H1 (cell line): ENCODE data around the gene NRXN2. TPM values are rescaled to one million over a fixed set of nuclear protein-coding genes. Genes with fewer than 3 reads are reported as not detected.

Source experiments
- CTCF ChIA-PET: fragments of 300-600 bp; sonication (Branson Sonifier 250); formaldehyde crosslinking; loops from one replicate; lab custom pipeline; 2021; ENCODE audit not compliant: partially characterized antibody; lab: Charles Lee
- POLR2A ChIA-PET: fragments of 300-600 bp; sonication (Branson Sonifier 250); formaldehyde crosslinking; loops from one replicate; lab custom pipeline; 2021; ENCODE audit warnings: inconsistent platforms; ENCODE audit not compliant: partially characterized antibody; lab: Charles Lee
- DNase-seq, 2 experiments: peaks; one replicate each; pipeline versions ENCODE4 v3.0.0 to v3.0.0-alpha.2; 2010 to 2022; ENCODE audit warnings: low spot score in 2 of 2, low read depth in 1 of 2, mixed read lengths in 1 of 2
- FAIRE-seq: peaks from 2 replicates; lab custom pipeline; 2011; peaks lifted over from hg19 to GRCh38; lab: Jason Lieb, UNC
- H2AFZ ChIP-seq: 2 replicates; pipeline ENCODE4 v1.8.1; 2012; ENCODE audit warnings: low read length, inconsistent platforms
- H2AK5ac ChIP-seq: 2 replicates; pipeline ENCODE4 v1.6.1; 2013; ENCODE audit warnings: low read depth, low read length
- H2BK120ac ChIP-seq: replicated peaks from 2 replicates; pipeline ENCODE3; 2013; ENCODE audit warnings: low read depth, low read length, inconsistent platforms
- H2BK12ac ChIP-seq: 2 replicates; pipeline ENCODE4 v1.6.1; 2013; ENCODE audit warnings: low read depth, low read length
- H2BK15ac ChIP-seq: 2 replicates; pipeline ENCODE4 v1.6.1; 2013; ENCODE audit warnings: low read length
- H2BK20ac ChIP-seq: 2 replicates; pipeline ENCODE4 v1.6.1; 2013; ENCODE audit warnings: low read length
- H2BK5ac ChIP-seq: 2 replicates; pipeline ENCODE4 v1.6.1; 2013; ENCODE audit warnings: low read depth, low read length
- H3K14ac ChIP-seq: 2 replicates; pipeline ENCODE4 v1.6.1; 2013; ENCODE audit warnings: inconsistent platforms; ENCODE audit not compliant: insufficient read length
- H3K18ac ChIP-seq: 2 replicates; pipeline ENCODE4 v1.6.1; 2013; ENCODE audit warnings: low read length; ENCODE audit errors: extremely low read depth
- H3K23ac ChIP-seq: 2 replicates; pipeline ENCODE4 v1.6.1; 2013; ENCODE audit warnings: inconsistent platforms; ENCODE audit not compliant: insufficient read length
- H3K23me2 ChIP-seq: 2 replicates; pipeline ENCODE4 v1.6.1; 2013; ENCODE audit warnings: low read depth, low read length
- H3K27ac ChIP-seq: 2 replicates; pipeline ENCODE4 v1.6.1; 2011; ENCODE audit warnings: low read depth, low read length, inconsistent platforms
- H3K27me3 ChIP-seq, 4 experiments: replicated peaks in 1 of 4; 1 replicate in 1 of 4; 2 replicates in 3 of 4; pipeline versions ENCODE4 v1.6.1 to v1.8.1; 2011 to 2013; ENCODE audit warnings: low read length in 3 of 4, mild to moderate bottlenecking in 3 of 4, inconsistent platforms in 2 of 4, mixed read lengths in 2 of 4, moderate library complexity in 1 of 4; ENCODE audit not compliant: control insufficient read depth in 3 of 4, insufficient read depth in 3 of 4; ENCODE audit errors: extremely low read depth in 1 of 4
- H3K36me3 ChIP-seq, 4 experiments: 2 replicates each; pipeline versions ENCODE4 v1.6.1 to v1.8.1; 2011 to 2013; ENCODE audit warnings: mild to moderate bottlenecking in 4 of 4, low read length in 3 of 4, moderate library complexity in 2 of 4, control low read depth in 1 of 4, inconsistent platforms in 1 of 4; ENCODE audit not compliant: insufficient read depth in 4 of 4, control insufficient read depth in 2 of 4
- H3K4ac ChIP-seq: replicated peaks from 2 replicates; pipeline ENCODE3; 2013; ENCODE audit warnings: low read length, low read depth, mixed read lengths, inconsistent platforms; ENCODE audit not compliant: insufficient read length
- H3K4me1 ChIP-seq, 4 experiments: replicated peaks in 1 of 4; 1 replicate in 1 of 4; 2 replicates in 3 of 4; pipeline versions ENCODE4 v1.6.1 to v1.8.1; 2011 to 2013; ENCODE audit warnings: low read length in 3 of 4, inconsistent platforms in 2 of 4, mixed read lengths in 1 of 4; ENCODE audit not compliant: insufficient read depth in 4 of 4, control insufficient read depth in 3 of 4
- H3K4me2 ChIP-seq, 2 experiments: 2 replicates each; pipeline versions ENCODE4 v1.6.1 to v1.8.1; 2011 to 2013; ENCODE audit warnings: low read depth in 2 of 2, low read length in 2 of 2, control low read depth in 1 of 2, inconsistent platforms in 1 of 2, mild to moderate bottlenecking in 1 of 2; ENCODE audit not compliant: insufficient read depth in 1 of 2
- H3K4me3 ChIP-seq, 4 experiments: fragments of 200-600, 300-600 bp in 1 of 4; sonication (generic), shearing (Covaris generic), sonication (Bioruptor Twin) in 1 of 4; 2 replicates each; pipeline versions ENCODE4 v1.5.1 to v1.8.1; 2011 to 2016; ENCODE audit warnings: low read length in 4 of 4, low read depth in 3 of 4, control low read depth in 2 of 4, inconsistent platforms in 2 of 4, mild to moderate bottlenecking in 2 of 4, mixed read lengths in 1 of 4, moderate library complexity in 1 of 4; ENCODE audit not compliant: insufficient read depth in 2 of 4; ENCODE audit errors: extremely low read depth in 1 of 4
- H3K56ac ChIP-seq: replicated peaks from 2 replicates; pipeline ENCODE3; 2013; ENCODE audit warnings: low read depth, mild to moderate bottlenecking, mixed read lengths, low read length, inconsistent platforms; ENCODE audit not compliant: insufficient read length
- H3K79me1 ChIP-seq: 2 replicates; pipeline ENCODE4 v1.6.1; 2013; ENCODE audit warnings: low read depth, low read length, control low read depth
- H3K79me2 ChIP-seq, 2 experiments: 2 replicates each; pipeline versions ENCODE4 v1.6.1 to v1.8.1; 2012 to 2013; ENCODE audit warnings: low read length in 2 of 2, mild to moderate bottlenecking in 2 of 2, inconsistent platforms in 1 of 2; ENCODE audit not compliant: insufficient read depth in 2 of 2, control insufficient read depth in 1 of 2
- H3K9ac ChIP-seq, 4 experiments: replicated peaks in 1 of 4; 1 replicate in 1 of 4; 2 replicates in 3 of 4; pipeline versions ENCODE4 v1.6.1 to v1.8.1; 2011 to 2013; ENCODE audit warnings: low read depth in 3 of 4, low read length in 3 of 4, control low read depth in 2 of 4, mild to moderate bottlenecking in 2 of 4, moderate library complexity in 2 of 4, inconsistent platforms in 1 of 4; ENCODE audit errors: extremely low read depth in 1 of 4
- H3K9me3 ChIP-seq, 2 experiments: 2 replicates each; pipeline versions ENCODE4 v1.6.1 to v1.8.1; 2012 to 2013; ENCODE audit warnings: mild to moderate bottlenecking in 2 of 2, moderate library complexity in 2 of 2, control low read depth in 1 of 2, inconsistent platforms in 1 of 2, low read depth in 1 of 2, low read length in 1 of 2, mixed read lengths in 1 of 2; ENCODE audit not compliant: insufficient read depth in 2 of 2
- H4K20me1 ChIP-seq, 2 experiments: replicated peaks in 1 of 2; 2 replicates each; pipeline versions ENCODE3 to v1.8.1; 2011 to 2013; ENCODE audit warnings: inconsistent platforms in 2 of 2, low read length in 2 of 2, mild to moderate bottlenecking in 1 of 2; ENCODE audit not compliant: insufficient read depth in 2 of 2, control insufficient read depth in 1 of 2
- H4K5ac ChIP-seq: 2 replicates; pipeline ENCODE4 v1.6.1; 2013; ENCODE audit warnings: low read length, low read depth, mixed read lengths, inconsistent platforms; ENCODE audit not compliant: insufficient read length
- H4K8ac ChIP-seq: 2 replicates; pipeline ENCODE4 v1.8.0; 2013; ENCODE audit warnings: mild to moderate bottlenecking, moderate library complexity, low read length, inconsistent platforms; ENCODE audit not compliant: insufficient read depth; ENCODE audit errors: extremely low read depth
- H4K91ac ChIP-seq: replicated peaks from 2 replicates; pipeline ENCODE3; 2013; ENCODE audit warnings: low read length, mixed read lengths, inconsistent platforms; ENCODE audit not compliant: insufficient read length
- ASH2L ChIP-seq: fragments of 200-600, 300-600 bp; sonication (generic); IDR thresholded peaks from one replicate; pipeline ENCODE4 v1.7.1; 2017; ENCODE audit warnings: low read length
- CHD2 ChIP-seq: IDR thresholded peaks from 2 replicates; pipeline ENCODE4 v1.6.1; 2012; ENCODE audit warnings: low read length, improper control_type of control experiment
- JUND ChIP-seq: IDR thresholded peaks from 2 replicates; pipeline ENCODE4 v1.6.1; 2011; ENCODE audit warnings: mild to moderate bottlenecking, improper control_type of control experiment, low read length
- POLR2AphosphoS5 ChIP-seq: IDR thresholded peaks from 2 replicates; pipeline ENCODE4 v1.6.1; 2011; ENCODE audit warnings: low read depth, low read length
- RAD21 ChIP-seq, 2 experiments: IDR thresholded peaks in 1 of 2; conservative IDR thresholded peaks in 1 of 2; 2 replicates each; pipeline ENCODE4 v1.6.1; 2011; ENCODE audit warnings: low read depth in 2 of 2, low read length in 2 of 2, improper control_type of control experiment in 1 of 2, inconsistent platforms in 1 of 2, mild to moderate bottlenecking in 1 of 2, moderate library complexity in 1 of 2
- WGBS, 2 experiments: shearing (Covaris generic) in 1 of 2; methylation state at CpG; one replicate each; pipeline versions ENCODE4 v1.1.6 to v1.1.7; 2013 to 2015; ENCODE audit warnings: low lambda C conversion rate in 2 of 2, mixed read lengths in 2 of 2, inconsistent platforms in 1 of 2, low coverage in 1 of 2, missing lambda C conversion rate in 1 of 2; ENCODE audit not compliant: insufficient replicate concordance in 2 of 2, insufficient coverage in 1 of 2, insufficient read length in 1 of 2; ENCODE audit errors: extremely low coverage in 1 of 2, missing lambda C conversion rate in 1 of 2; 5-methylcytosine and 5-hydroxymethylcytosine counted together
- polyA plus RNA-seq, 7 experiments: library from polyadenylated mRNA; depleted of rRNA in 3 of 7; stranded (reverse) in 5 of 7; unstranded in 2 of 7; fragments of >200 nt in 5 of 7; fragments of 200-250 nt in 2 of 7; gene quantifications; 1 replicate in 5 of 7; 2 replicates in 1 of 7; 4 replicates in 1 of 7; pipeline versions ENCODE4 v1.2.1 to v1.2.3, GENCODE V29; 2011 to 2013; ENCODE audit warnings: missing spikeins in 2 of 7, mixed read lengths in 2 of 7
- total RNA-seq: library from RNA; stranded (reverse); fragmentation: NEBNext Ultra II Directional; extraction: Animal tissue kit (Norgen Biotek cat#: 25700); gene quantifications from 2 replicates; pipeline ENCODE4 v1.2.1, GENCODE V29; 2021

Gene NRXN2
- total and polyA plus RNA-seq, 2 of the 8 experiments (the other 6 are each of a cell fraction or from before 2014, with no cell fraction given), result 1.3 to 11.5 TPM

GRCh38 chr11:64765851-64766665 lies 43.1 kb upstream of the NRXN2 start:
- H3K23ac ChIP-seq, result no peak overlapping the region
- POLR2A ChIA-PET, result interaction anchor here (0.9 to 42.9 kb wide), 3 partner anchors 0 to 20 kb away, joined by 3 to 1087 read pairs (median 1087); partner anchors contain the start of genes PYGM, RASGRP2 and SF1
- DNase-seq, result no peak

More at GRCh38 chr11:64765851-64766665, 43.1 kb upstream of the NRXN2 start:
- CTCF ChIA-PET, result interaction anchor here (0.6 to 23.6 kb wide), 6 partner anchors 8 to 378 kb away, joined by 3 to 376 read pairs (median 6); partner anchors contain the start of genes RASGRP2 and SF1
- H2AK5ac ChIP-seq, result no peak overlapping the region
- TF ChIP-seq POLR2AphosphoS5 (peak; percentile 51), CHD2 (no peak), ASH2L (no peak), JUND (no peak), RAD21 (IDR thresholded peaks at IDR 0.05 in 1 of 2, conservative IDR thresholded peaks at IDR 0.05 in 1 of 2; ENCODE audit: low read depth in 2 of 2, low read length in 2 of 2) (no peak)
- H3K4me3 ChIP-seq, result no peak overlapping the region
- no peak overlapping the region for H3K14ac ChIP-seq
- peaks cover 0 to 22% of the 10 kb centered on the region in 2 experiments; a peak in 1 of 4 replicates for H3K79me2 ChIP-seq
- H3K4ac ChIP-seq, result no peak overlapping the region
- no peak overlapping the region; the same call in 1 of the 2 replicates for H3K27ac ChIP-seq
- H4K5ac ChIP-seq, result no peak overlapping the region
- peaks cover 21 to 52% (median 44%) of the 10 kb centered on the region in 4 experiments for H3K4me1 ChIP-seq
- 91% methylated on average over 28 of the region's 42 CpGs; no CpG with 5 or more reads in 1 of the 2 experiments for WGBS, 2 experiments
- H2BK120ac ChIP-seq, result no peak overlapping the region
- H3K23me2 ChIP-seq, result no peaks in the 10 kb centered on the region
- peaks cover 3% of the 10 kb centered on the region for H3K79me1 ChIP-seq
- H3K4me2 ChIP-seq, result peak overlapping the region in 1 of 2 experiments; percentile 70; a peak in 1 of 4 replicates
- H4K8ac ChIP-seq, result peak overlapping the region; percentile 89
- no peak overlapping the region for H4K91ac ChIP-seq
- no peak overlapping the region for H2AFZ ChIP-seq
- no peaks in the 10 kb centered on the region for H3K9me3 ChIP-seq
- H4K20me1 ChIP-seq, result peaks cover 21 to 33% of the 10 kb centered on the region in 2 experiments
- no peak overlapping the region; the same call in 1 of the 2 replicates for H2BK12ac ChIP-seq
- H2BK15ac ChIP-seq, result 0 out of 2 replicates have a peak overlapping the region, but pooled peaks have one; percentile 53
- H3K56ac ChIP-seq, result no peak overlapping the region
- H2BK5ac ChIP-seq, result no peak overlapping the region
- no peak overlapping the region for H2BK20ac ChIP-seq
- no peak overlapping the region for H3K9ac ChIP-seq
- no peaks in the 10 kb centered on the region; a peak in 1 of 7 replicates for H3K27me3 ChIP-seq
- FAIRE-seq, result no peak
- H3K36me3 ChIP-seq, result peaks cover 49 to 75% (median 64%) of the 10 kb centered on the region in 4 experiments
- H3K18ac ChIP-seq, result no peak overlapping the region
